GM20431 (cell line): ENCODE measurements around the gene GTF2H4.

Source experiments
- in situ Hi-C: fragments of 300-500 bp; cut with MseI, MboI; formaldehyde crosslinking; loops from one replicate; pipeline ENCODE4 v1.15.0; 2020; ENCODE audit warnings: low sequenced_read_pairs; ENCODE audit not compliant: unreplicated experiment

GTF2H4 gene

DNA sequence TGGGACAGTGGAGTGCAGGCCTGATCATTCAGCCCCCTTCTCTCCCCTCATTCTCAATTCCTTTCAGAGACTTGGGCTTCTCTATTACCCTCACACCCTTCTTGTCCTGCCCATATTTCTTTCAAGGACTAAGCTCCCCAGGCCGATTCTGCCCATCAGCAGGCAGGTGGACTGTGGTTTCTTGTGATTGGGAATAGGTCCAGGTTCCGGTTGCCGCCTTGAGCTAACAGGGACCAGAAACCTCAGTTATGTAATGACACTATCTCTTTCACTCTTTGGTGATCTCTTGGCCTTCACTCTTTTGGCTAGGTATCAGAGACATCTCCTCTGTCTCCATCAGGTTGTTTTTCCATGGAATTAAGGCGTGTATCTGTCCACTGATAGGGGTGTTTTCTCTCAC lies 39.2 kb downstream of the GTF2H4 start:
- in situ Hi-C loops, result no loop called here

DNA sequence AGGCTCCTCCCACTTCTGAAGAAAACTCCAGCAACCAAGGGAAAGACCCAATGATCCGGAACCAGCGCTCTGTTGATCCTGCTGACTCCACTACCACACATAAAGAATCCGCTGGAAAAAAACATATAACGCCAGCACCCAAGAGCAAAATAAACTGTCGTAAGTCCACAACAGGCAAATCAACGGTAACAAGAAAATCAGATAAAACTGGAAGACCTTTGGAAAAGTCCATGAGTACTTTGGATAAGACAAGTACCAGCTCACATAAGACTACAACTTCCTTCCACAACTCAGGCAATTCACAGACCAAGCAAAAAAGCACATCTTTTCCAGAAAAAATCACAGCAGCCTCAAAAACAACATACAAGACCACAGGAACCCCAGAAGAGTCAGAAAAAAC lies 40.8 kb downstream of the GTF2H4 start:
- in situ Hi-C loops, result no loop called here

DNA sequence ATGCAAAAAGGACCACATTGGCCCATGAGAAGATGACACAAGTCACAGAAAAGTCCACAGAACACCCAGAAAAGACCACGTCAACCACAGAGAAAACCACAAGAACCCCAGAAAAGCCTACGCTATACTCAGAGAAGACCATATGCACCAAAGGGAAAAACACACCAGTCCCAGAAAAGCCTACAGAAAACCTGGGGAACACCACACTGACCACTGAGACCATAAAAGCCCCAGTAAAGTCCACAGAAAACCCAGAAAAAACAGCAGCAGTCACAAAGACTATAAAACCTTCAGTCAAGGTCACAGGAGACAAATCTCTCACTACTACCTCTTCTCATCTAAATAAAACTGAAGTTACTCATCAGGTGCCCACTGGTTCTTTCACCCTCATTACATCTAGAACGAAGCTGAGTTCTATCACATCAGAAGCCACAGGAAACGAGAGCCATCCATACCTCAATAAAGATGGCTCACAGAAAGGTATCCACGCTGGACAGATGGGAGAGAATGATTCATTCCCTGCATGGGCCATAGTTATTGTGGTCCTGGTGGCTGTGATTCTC lies 44.0 kb downstream of the GTF2H4 start:
- in situ Hi-C loops, result no loop called here

DNA sequence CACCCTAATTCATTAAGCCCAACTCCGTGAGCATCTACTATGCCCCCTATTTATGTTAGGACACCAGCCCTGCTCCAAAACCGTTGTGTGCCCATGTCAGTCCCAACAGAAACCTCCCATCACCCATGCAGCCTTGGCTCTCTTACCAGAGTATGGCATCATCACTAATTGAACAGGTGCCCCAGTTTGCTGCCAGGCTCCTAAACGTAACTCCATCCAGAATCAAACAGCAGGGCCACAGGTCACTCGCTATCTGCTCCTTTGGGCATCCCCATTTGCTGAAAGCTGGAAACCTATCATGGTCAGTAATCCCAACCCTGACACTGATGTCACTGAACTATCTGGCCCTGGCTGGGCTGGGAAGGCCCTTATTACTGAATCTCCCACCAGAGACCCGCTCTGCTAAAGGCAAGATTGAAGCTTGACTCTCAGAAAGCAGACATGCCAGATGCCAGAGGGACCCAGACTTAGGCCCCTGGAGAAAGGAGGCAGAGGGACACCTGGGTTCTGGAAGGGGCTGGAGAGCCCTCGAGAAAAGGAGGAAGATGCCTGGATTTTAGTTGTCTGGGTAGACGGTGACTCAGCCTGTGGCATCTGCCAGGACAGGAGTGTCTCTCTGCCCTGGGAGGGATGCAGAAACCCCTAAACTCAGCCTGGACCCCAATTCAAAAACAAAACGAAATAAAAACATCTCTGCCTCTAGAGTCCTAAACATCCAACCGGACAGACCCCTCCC lies 46.8 kb downstream of the GTF2H4 start:
- in situ Hi-C loops, result no loop called here

DNA sequence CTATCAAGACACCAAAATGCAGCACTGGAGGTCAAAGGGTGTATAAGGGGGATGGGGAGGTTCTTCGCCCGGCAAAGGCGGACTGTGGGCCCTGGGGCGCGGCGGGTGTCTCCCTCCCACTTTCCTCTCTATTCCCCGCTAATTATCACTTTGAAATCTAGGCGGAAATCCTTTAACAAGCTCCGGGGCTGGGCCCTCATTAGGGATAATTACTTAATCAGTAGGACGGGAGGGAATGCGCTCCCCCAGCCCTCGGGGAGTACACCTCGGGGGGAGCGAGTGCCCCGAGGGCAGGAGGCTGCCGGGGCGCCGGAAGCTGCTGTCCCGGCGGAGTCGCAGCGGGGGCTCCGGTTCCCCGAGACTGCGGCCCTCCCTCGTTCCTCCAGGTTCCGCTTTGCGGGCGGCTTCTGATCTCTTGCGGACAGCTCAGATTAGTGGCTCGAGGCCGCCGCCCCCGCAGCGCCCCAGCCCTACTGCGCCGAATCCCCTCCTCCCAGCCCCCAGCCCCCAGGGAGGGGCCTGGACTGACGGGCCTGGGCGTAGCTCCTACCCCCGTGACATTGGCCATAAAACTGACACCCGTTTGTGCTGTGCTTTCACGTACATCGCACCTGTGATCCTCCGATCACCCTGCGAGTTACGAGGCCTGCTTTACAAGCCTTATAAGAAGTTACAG lies 47.5 kb downstream of the GTF2H4 start:
- in situ Hi-C loops, result no loop called here

DNA sequence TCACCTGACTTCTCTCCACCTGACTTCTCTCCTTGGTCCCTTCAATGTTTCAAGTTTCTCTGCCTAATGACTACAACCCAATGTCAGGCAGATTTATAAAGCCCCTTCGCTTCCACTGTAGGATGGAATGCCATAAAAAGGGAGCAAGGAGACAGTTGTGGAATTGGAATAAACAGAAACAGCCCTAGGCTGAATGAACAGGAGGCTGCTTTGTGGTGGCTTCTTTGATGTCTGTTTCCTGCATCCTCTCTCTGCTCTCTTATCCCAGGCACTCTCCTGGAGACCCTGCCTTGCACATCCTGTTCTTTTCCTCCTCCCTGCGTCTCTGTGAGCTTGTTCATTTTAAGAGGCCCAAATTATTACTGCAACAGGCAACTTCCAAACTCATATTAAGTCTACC lies 49.7 kb downstream of the GTF2H4 start:
- in situ Hi-C loops, result no loop called here

DNA sequence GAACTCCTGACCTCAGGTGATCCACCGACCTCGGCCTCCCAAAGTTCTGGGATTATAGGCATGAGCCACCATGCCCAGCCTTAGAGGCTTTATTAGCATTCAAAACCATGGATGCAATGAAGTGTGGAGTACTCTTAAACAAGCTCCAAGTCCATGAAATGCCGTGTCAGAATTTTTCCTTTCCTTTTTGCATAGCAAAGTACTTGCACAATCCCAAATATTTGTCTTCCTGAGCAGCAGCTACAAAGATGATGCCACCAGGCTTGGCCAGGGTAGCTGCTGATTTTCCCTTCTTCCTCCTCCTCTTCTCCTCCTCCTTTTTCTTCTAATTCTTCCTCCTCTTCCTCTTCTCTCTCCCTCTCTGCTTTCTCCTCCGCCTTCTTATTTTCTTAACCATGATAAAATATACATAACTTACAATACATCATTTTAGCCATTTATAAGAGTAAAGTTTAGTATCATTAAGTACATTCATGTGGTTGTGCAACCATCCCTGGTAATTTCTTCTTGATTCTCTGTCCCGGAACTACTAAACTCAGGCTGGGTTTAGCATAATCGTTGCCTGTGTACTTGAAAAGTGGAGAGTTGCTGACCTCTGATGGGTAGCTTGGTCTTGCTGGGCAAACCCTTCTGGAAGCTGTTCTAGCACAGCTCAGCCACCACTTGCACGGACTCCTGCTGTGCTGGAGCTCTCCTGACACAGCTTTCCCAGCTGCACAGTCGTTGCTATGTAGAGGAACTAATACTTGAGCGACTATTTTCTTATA lies 53.1 kb downstream of the GTF2H4 start:
- in situ Hi-C loops, result no loop called here

DNA sequence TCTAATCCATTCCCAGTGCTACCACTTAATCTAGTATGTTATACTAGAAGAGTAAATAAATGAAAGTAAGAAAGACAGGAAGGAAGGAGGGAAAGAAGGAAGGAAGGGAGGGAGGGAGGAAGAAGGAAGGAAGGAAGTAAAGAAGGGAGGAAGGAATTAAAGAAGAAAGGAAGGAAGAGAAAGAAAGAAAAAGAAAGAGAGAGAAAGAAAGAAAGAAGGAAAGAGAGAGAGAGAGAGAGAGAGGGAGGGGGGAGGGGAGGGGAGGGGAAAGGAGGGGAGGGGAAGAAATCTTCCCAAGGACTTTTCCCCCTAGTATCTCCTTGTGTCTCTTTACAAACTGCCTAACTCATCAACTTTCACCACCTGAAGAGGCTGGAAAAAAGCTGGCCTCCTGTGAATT lies 54.7 kb downstream of the GTF2H4 start:
- in situ Hi-C loops, result no loop called here

DNA sequence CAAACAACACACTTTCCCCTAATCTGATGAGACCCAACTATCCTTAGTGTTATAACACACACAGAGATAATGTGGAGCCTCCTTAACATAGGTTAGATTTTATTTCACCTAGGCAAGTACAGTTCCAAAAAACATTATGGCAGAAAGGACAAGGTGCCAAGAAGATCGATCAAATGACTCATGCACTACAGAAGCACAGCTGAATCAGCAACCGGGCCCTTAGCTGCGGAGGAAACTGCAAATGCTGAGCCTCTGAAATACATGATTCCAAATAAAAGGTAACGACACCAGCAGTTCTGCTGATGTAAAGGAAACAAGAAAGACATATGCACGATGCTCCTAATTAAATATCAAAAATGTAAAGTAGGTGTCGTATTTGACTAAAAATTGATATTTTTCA lies 55.6 kb downstream of the GTF2H4 start:
- in situ Hi-C loops, result no loop called here
